ENCODE data around the gene LYST.
"Not testable (repeated sequence)": the region's sequence is repeated elsewhere in the genome, so short reads cannot be mapped to it uniquely, and the experiment has no call there.

Gene LYST

GRCh38 chr1:235818632-235819136, 48.0 kb downstream of the LYST start:
- no peak for DNase-seq (ENCODE audit: low spot score)

DNA sequence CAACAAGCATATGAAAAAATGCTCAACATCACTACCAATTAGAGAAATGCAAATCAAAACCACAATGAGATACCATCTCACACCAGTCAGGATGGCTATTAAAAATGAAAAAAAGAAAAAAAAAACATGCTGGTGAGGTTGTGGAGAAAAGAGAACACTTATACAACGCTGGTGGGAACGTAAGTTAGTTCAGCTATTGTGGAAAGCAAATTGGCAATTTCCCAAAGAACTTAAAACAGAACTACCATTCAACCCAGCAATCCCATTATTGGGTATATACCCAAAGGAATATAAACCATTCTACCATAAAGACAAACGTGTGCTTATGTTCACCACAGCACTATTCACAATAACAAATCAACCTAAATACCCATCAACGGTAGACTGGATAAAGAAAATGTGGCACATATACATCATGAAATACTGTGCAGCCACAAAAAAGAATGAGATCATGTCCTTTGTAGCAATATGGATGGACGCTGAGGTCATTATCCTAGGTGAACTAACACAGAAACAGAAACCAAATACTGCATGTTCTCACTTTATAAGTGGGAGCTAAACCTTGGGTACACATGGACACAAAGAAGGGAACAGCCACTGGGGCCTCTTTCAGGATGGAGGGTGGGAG, 49.5 kb downstream of the LYST start:
- DNase-seq (ENCODE audit: low spot score) = no peak

DNA sequence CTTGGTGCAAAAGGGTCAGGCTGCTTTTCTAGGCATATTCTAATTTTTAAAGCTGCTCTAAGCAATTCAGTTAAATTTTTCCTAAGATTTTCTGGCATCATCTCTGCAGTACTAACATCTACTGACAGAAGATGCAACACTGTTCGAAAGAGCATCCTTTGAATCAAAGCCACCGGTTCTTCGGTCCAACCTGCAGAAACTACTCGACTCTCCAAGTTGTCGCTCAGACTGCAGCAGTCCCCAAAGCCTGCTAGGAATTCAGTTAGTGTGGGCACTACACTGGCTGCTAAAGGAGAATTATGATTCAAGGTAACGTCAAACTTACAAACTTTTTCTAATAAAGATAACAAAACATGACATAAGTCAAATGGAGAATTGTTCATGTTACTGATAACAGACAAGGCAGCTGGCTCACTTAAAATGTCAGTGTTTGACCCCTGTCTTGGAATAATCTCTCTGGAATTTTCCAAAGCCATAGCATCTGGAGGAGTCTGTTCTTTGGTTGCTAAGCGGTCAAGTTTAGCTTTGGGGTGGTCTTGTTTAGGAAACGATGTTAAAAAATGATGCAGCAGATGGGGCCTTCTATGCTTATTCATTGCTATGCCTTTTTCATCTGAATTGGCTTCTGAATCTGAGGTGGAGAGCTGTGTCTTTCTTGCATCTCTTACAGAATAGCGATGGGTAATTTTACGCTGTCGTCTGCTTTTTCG, 56.9 kb downstream of the LYST start:
- no peak for DNase-seq (ENCODE audit: low spot score)

GRCh38 chr1:235808223-235808622, 58.5 kb downstream of the LYST start:
- DNase-seq (ENCODE audit: low spot score) = no peak

DNA sequence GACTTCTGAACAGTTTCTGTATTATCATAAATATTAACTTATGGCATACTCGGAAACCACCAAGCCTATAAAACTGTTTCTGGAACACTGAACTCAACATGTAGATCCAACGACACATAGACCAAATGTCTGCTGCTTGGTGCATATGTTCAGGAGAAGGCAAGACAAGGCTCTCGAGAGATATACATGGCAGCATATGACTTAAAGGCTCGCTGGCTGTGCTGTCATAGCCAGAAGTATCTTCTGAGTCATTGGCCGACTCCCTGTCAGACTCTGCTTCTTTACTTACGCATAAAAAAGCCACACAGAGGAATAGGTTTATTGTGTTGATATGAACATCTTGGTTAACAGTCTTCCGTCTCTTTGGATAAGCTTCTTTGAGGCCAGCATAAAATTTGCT, 60.6 kb downstream of the LYST start:
- DNase-seq (ENCODE audit: low spot score) = no peak

DNA sequence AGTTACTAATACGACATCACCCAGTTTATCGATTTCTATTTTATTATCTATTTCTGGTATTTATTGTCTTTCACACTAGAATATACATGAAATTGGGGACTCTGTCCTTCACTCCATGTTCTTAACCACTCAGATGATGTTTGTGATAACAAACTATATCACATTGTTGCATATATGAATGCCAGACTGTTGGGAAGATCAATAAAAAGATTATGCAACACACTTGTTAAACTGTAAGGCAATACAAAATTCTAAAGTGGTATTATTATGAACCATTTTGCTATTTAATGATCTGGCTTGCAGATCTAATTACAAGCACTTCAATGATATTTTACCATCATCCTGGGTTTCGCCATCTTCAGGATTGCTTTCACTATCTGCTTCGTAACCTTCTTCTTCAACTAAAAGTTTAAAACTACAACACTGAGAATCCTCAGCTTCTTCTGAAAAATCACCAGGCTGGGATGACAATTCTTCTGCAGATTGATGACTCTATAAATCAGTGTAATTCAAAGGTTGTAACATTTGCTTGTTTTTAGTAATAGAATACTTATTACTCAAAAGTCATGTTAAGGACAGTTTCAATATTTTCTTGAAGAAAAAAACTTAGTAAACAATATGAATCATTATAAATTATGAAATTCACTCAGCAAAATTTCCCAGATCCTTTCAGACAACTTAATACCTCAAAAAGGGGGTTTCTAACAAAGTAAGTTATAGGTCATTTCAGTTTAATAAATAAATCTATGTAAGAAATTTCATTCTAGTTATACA, 63.9 kb downstream of the LYST start:
- no peak for DNase-seq (ENCODE audit: low spot score)

DNA sequence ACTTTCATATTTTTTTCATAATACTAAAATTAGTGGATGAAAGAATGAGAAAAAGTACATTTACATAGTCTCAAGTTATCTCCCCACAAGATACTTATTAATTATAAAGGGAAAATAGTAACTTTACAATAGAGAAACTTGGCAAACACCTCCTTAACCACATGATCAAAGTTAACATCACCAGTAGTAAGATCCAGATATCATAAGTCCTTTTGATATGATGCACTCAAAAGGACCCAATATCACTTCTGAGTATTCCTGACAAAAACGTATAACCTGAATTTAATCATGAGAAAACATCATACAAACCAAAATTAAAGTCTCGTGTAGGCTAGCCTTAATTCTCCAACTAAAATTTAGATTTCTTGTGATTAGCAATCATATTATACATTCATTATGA, 67.4 kb downstream of the LYST start:
- no peak for DNase-seq (ENCODE audit: low spot score)

GRCh38 chr1:235791532-235792060, 75.1 kb downstream of the LYST start:
- DNase-seq (ENCODE audit: low spot score) = no peak

DNA sequence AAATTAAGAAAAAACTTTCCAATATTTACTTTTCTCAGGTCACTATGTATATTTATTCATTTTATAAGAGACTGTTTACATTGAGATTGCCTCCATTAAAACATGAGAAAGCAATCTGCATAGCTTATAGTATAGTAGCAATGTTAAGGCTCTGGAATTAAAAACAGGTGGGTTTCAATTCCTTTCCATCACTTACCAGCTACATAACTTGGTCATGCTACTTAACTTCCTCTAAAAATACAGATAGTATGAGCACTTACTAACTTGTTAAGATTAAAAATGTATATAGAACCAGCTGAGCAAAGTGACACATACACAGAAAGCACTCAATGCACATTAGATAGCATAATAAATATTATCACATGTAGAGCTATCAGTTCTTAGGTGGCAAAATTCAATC, 76.6 kb downstream of the LYST start:
- DNase-seq (ENCODE audit: low spot score) = no peak

DNA sequence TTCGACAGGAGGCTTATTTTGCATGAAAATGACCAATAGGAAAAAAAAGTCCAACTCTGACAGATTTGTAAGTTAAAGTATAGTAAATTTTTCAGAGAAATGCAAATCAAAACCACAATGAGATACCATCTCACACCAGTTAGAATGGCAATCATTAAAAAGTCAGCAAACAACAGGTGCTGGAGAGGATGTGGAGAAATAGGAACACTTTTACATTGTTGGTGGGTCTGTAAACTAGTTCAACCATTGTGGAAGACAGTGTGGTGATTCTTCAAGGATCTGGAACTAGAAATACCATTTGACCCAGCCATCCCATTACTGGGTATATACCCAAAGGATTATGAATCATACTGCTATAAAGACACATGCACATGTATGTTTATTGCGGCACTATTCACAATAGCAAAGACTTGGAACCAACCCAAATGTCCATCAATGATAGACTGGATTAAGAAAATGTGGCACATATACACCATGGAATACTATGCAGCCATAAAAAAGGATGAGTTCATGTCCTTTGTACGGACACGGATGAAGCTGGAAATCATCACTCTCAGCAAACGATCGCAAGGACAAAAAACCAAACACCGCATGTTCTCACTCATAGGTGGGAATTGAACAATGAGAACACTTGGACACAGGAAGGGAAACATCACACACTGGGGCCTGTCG, 80.3 kb downstream of the LYST start:
- not testable (repeated sequence) for DNase-seq (ENCODE audit: low spot score)

GRCh38 chr1:235784950-235785349, 81.8 kb downstream of the LYST start:
- no peak for DNase-seq (ENCODE audit: low spot score)

GRCh38 chr1:235783148-235783776, 83.4 kb downstream of the LYST start:
- peak; percentile 79 for DNase-seq (ENCODE audit: low spot score)

GRCh38 chr1:235782601-235783000, 84.1 kb downstream of the LYST start:
- no peak for DNase-seq (ENCODE audit: low spot score)

DNA sequence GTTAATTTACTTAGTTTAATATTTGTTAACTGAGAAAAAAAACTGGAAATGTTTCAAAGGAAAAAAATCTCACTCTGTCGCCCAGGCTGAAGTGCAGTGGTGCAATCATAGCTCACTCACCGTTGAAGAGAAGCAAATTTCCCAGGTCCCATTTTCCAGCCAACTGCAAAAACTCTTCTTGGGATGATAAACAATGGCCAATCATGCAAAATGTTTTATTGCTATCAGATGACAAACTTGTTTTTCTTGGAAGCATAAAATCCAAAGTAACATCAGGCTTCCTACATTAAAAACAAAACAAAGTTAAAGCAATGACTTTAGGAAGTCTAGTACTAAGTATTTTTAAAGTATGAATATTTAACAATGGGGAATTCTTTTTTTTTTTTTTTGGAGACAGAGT, 84.9 kb downstream of the LYST start:
- DNase-seq (ENCODE audit: low spot score) = no peak

- DNase-seq (ENCODE audit: low spot score) = no peak
These were observed 86.9 kb downstream of the LYST start for GRCh38 chr1:235779770-235780169.

DNA sequence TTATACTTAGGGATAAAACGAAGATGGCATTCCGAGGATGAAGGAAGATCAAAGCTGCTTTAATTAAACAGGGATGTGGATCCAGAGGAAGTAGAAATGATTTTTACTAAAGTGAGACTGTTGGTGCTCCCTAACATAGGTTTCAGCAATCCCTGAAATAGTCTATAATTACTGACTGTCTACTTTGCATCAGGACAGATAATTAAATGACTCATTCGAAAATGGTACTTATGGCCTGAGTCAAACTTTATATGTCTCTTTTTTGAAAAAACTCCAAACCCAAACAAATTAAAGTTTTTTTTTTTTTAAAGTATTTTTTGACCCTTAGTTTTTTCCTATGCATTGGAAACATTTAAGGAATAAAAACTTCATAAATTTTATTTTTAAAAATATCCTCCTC, 90.3 kb downstream of the LYST start:
- DNase-seq (ENCODE audit: low spot score) = no peak

DNA sequence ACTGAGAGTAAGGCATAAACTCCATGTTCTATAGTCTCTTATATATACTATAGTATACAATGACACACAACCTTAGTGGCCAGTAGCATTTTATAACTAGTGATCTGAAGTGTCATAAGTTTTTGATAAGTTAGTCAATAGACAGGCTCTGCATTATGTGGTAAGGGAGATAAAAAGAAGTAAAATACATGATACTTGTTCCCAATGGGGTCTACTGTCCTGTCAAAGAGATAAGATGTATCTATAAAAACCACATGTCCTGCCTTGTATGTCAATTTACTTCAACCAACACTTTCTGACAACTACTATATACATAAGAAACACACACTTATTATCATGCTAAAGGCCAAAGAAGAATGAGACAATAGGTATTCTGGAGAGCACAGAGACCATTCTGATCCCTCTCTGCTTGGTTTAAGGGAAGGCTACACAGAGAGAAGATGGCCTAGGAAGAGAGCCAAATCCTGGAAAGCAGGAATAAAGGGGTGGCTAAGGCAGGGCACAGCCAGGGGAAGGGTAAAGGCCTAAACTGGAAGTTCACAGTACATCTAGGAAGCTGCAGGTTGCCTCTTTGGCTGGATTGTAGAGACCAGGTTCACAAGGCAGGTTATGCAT, 91.4 kb downstream of the LYST start:
- DNase-seq (ENCODE audit: low spot score) = no peak

DNA sequence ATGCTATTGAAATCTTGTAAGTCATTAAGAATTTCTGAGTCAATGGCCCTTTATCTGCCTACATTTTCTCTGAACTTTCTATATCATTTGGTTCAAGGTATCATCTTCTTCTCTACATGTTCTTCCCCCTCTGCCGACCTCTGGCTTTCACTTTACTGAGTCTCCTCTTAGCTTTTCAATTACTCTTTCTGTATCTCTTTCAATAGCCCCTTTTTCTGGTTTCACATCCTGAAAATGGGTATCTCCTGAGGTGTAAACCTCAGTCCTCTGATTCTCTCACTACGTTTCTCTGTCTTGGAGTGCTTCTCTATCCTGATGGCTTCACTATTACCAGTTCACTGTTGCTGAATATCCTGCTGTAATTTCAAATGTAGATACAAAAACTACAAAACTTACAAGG, 98.9 kb downstream of the LYST start:
- DNase-seq (ENCODE audit: low spot score) = no peak

GRCh38 chr1:235766794-235767285, 99.9 kb downstream of the LYST start:
- DNase-seq (ENCODE audit: low spot score) = no peak

- no peak for DNase-seq (ENCODE audit: low spot score)
These were observed 102.7 kb downstream of the LYST start for GRCh38 chr1:235763962-235764361.

GRCh38 chr1:235759336-235759735, 107.4 kb downstream of the LYST start:
- no peak for DNase-seq (ENCODE audit: low spot score)
